ENCODE results near the gene ROGDI.

Gene ROGDI

GRCh38 chr16:4765511-4766474 lies 36.6 kb downstream of the ROGDI start:
- DNase-seq, result no peak

- DNase-seq, result no peak
Observed at GRCh38 chr16:4763791-4764190, 38.6 kb downstream of the ROGDI start.

GRCh38 chr16:4762205-4762604 lies 40.2 kb downstream of the ROGDI start:
- no peak for DNase-seq

- DNase-seq, result no peak
Observed at GRCh38 chr16:4760221-4760910, 42.1 kb downstream of the ROGDI start.

- no peak for DNase-seq
Observed at GRCh38 chr16:4755687-4756086, 46.7 kb downstream of the ROGDI start.

GRCh38 chr16:4754865-4755264 lies 47.6 kb downstream of the ROGDI start:
- DNase-seq, result no peak

- no peak for DNase-seq
Observed at GRCh38 chr16:4753227-4753626, 49.2 kb downstream of the ROGDI start.

GRCh38 chr16:4752351-4753100 lies 49.9 kb downstream of the ROGDI start:
- DNase-seq, result no peak

- no peak for DNase-seq
Observed at GRCh38 chr16:4750896-4751295, 51.5 kb downstream of the ROGDI start.

- no peak for DNase-seq
Observed at GRCh38 chr16:4749700-4750257, 52.7 kb downstream of the ROGDI start.

GRCh38 chr16:4748682-4749411 lies 53.6 kb downstream of the ROGDI start:
- no peak for DNase-seq

GRCh38 chr16:4747906-4748681 lies 54.3 kb downstream of the ROGDI start:
- no peak for DNase-seq

- DNase-seq, result no peak
Observed at GRCh38 chr16:4746991-4747574, 55.4 kb downstream of the ROGDI start.

Measured in DMS153 (cell line).